GM19351 (cell line): ENCODE results near the gene PPM1M.
A peak's percentile ranks its signal among the peaks of the same experiment; 100 is the strongest.

Source experiments
- ATAC-seq: cut with Tn5 transposase; IDR thresholded peaks from one replicate; pipeline ENCODE4 v1.9.1; 2021; ENCODE audit warnings: mild to moderate bottlenecking, moderate library complexity; ENCODE audit not compliant: unreplicated experiment

Gene PPM1M

GRCh38 chr3:52229656-52230055 is 15.9 kb upstream of the PPM1M start:
- no peak for ATAC-seq

- no peak for ATAC-seq
These were observed 15.1 kb upstream of the PPM1M start for GRCh38 chr3:52230461-52230860.

- ATAC-seq, result no peak
These were observed 14.6 kb upstream of the PPM1M start for GRCh38 chr3:52230889-52231499.

GRCh38 chr3:52231502-52232278 is 13.9 kb upstream of the PPM1M start:
- ATAC-seq, result no peak

- no peak for ATAC-seq
These were observed 13.1 kb upstream of the PPM1M start for GRCh38 chr3:52232279-52233107.

GRCh38 chr3:52233108-52233591 is 12.4 kb upstream of the PPM1M start:
- no peak for ATAC-seq

- no peak for ATAC-seq
These were observed 11.6 kb upstream of the PPM1M start for GRCh38 chr3:52233968-52234367.

- no peak for ATAC-seq
These were observed 10.8 kb upstream of the PPM1M start for GRCh38 chr3:52234516-52235447.

- ATAC-seq, result no peak
These were observed 9.1 kb upstream of the PPM1M start for GRCh38 chr3:52236424-52236886.

- no peak for ATAC-seq
These were observed 8.4 kb upstream of the PPM1M start for GRCh38 chr3:52237006-52237656.

GRCh38 chr3:52237657-52238172 is 7.8 kb upstream of the PPM1M start:
- ATAC-seq, result no peak

GRCh38 chr3:52238193-52238760 is 7.3 kb upstream of the PPM1M start:
- ATAC-seq, result peak; percentile 10

- ATAC-seq, result peak; percentile 69
These were observed 6.5 kb upstream of the PPM1M start, which contains the start of gene TWF2 for GRCh38 chr3:52238761-52239701. Gene TWF2 (minus strand): TSS chr3:52239158. CDS start chr3:52239016, 142 bp downstream.

GRCh38 chr3:52240059-52240885 is 5.3 kb upstream of the PPM1M start:
- no peak for ATAC-seq

GRCh38 chr3:52240886-52241370 is 4.6 kb upstream of the PPM1M start:
- no peak for ATAC-seq

- no peak for ATAC-seq
These were observed 3.5 kb upstream of the PPM1M start for GRCh38 chr3:52242039-52242438.
